HCT116 (cell line): ENCODE measurements around the gene MUS81. TPM values are rescaled to one million over a fixed set of nuclear protein-coding genes. Genes with fewer than 3 reads are reported as not detected.

Experiments
- ATAC-seq: fragments of 200-7000 bp; cut with Tn5 transposase; 2 replicates; pipeline ENCODE4 v1.9.1; 2020; ENCODE audit warnings: mild to moderate bottlenecking, moderate library complexity
- BruUV-seq: library from RNA; stranded (reverse); fragments of 400-500 nt; replicated peaks from 2 replicates; lab custom pipeline; 2021; lab: Mats Ljungman, UMichigan
- CTCF ChIA-PET: fragments of 300-600 bp; sonication (Branson Sonifier 250); formaldehyde crosslinking; loops from one replicate; lab custom pipeline; 2021; ENCODE audit warnings: antibody characterized with exemption; lab: Charles Lee
- POLR2A ChIA-PET: fragments of 300-600, 350-600 bp; sonication (Branson Sonifier 250); formaldehyde crosslinking; loops from one replicate; lab custom pipeline; 2021; ENCODE audit warnings: antibody characterized with exemption; lab: Charles Lee
- RAD21 ChIA-PET, 2 experiments: fragments of 300-600 bp; sonication (Branson Sonifier 250); formaldehyde crosslinking; loops; one replicate each; lab custom pipeline; 2023; ENCODE audit warnings: low total read pairs in 2 of 2; ENCODE audit not compliant: uncharacterized antibody in 2 of 2, unreplicated experiment in 2 of 2, low non-redundant PET in 1 of 2; lab: Charles Lee
- DNase-seq: peaks from one replicate; pipeline ENCODE4 v3.0.0-alpha.2; 2010; ENCODE audit warnings: low read depth, low spot score
- H2AFZ ChIP-seq: fragments of 200-600 bp; shearing (Covaris generic), sonication (generic); 2 replicates; pipeline ENCODE4 v1.6.1; 2017; ENCODE audit warnings: low read depth, mixed run types, mixed read lengths, antibody characterized with exemption, low read length; ENCODE audit not compliant: poor library complexity, severe bottlenecking
- H3K27ac ChIP-seq: 2 replicates; pipeline ENCODE4 v1.5.1; 2012; ENCODE audit warnings: low read depth, low read length
- H3K27me3 ChIP-seq: fragments of 200-600 bp; sonication (generic); 2 replicates; pipeline ENCODE4 v1.6.1; 2016; ENCODE audit warnings: mixed run types, low read length, mixed read lengths; ENCODE audit not compliant: insufficient read depth
- H3K36me3 ChIP-seq, 2 experiments: fragments of 200-500 bp in 1 of 2; fragments of 200-600 bp in 1 of 2; sonication (Bioruptor generic) in 1 of 2; sonication (generic) in 1 of 2; 2 replicates each; pipeline versions ENCODE4 v1.5.1 to v1.6.1; 2014 to 2016; ENCODE audit warnings: low read length in 2 of 2, inconsistent platforms in 1 of 2, mixed read lengths in 1 of 2, mixed run types in 1 of 2; ENCODE audit not compliant: insufficient read depth in 2 of 2, control insufficient read depth in 1 of 2
- H3K4me1 ChIP-seq, 2 experiments: fragments of 200-600 bp in 1 of 2; sonication (generic) in 1 of 2; 2 replicates each; pipeline versions ENCODE4 v1.5.1 to v1.6.1; 2012 to 2017; ENCODE audit warnings: low read length in 2 of 2, inconsistent platforms in 1 of 2, mild to moderate bottlenecking in 1 of 2, mixed read lengths in 1 of 2, mixed run types in 1 of 2, moderate library complexity in 1 of 2; ENCODE audit not compliant: insufficient read depth in 2 of 2, control insufficient read depth in 1 of 2
- H3K4me2 ChIP-seq: fragments of 200-600 bp; sonication (generic); 2 replicates; pipeline ENCODE4 v1.6.1; 2017; ENCODE audit warnings: mixed run types, low read length, mixed read lengths
- H3K4me3 ChIP-seq, 2 experiments: fragments of 200-600 bp in 1 of 2; sonication (generic) in 1 of 2; replicated peaks in 1 of 2; 2 replicates each; pipeline ENCODE4 v1.5.1; 2011 to 2016; ENCODE audit warnings: low read length in 2 of 2, control low read depth in 1 of 2, low read depth in 1 of 2, mild to moderate bottlenecking in 1 of 2, mixed read lengths in 1 of 2, mixed run types in 1 of 2
- H3K79me2 ChIP-seq: fragments of 200-600 bp; sonication (generic); 2 replicates; pipeline ENCODE4 v1.6.1; 2017; ENCODE audit warnings: mild to moderate bottlenecking, mixed run types, low read length, moderate library complexity, mixed read lengths; ENCODE audit not compliant: insufficient read depth
- H3K9ac ChIP-seq: fragments of 200-600 bp; sonication (generic); 2 replicates; pipeline ENCODE4 v1.6.1; 2016; ENCODE audit warnings: low read length, mixed read lengths
- H3K9me2 ChIP-seq: fragments of 200-600 bp; sonication (generic), shearing (Covaris generic); 2 replicates; pipeline ENCODE4 v1.6.1; 2017; ENCODE audit warnings: mixed run types, mild to moderate bottlenecking, moderate library complexity; ENCODE audit not compliant: insufficient read depth
- H3K9me3 ChIP-seq, 2 experiments: fragments of 200-500 bp in 1 of 2; fragments of 200-600 bp in 1 of 2; sonication (Bioruptor generic) in 1 of 2; sonication (generic) in 1 of 2; 2 replicates each; pipeline ENCODE4 v1.6.1; 2014 to 2017; ENCODE audit warnings: low read length in 2 of 2, mixed read lengths in 2 of 2, inconsistent platforms in 1 of 2, low read depth in 1 of 2, mild to moderate bottlenecking in 1 of 2, mixed run types in 1 of 2, moderate library complexity in 1 of 2; ENCODE audit not compliant: control insufficient read depth in 1 of 2, insufficient read depth in 1 of 2
- H4K20me1 ChIP-seq: fragments of 200-600 bp; sonication (generic), shearing (Covaris generic); 2 replicates; pipeline ENCODE4 v1.6.1; 2017; ENCODE audit warnings: mixed run types, mild to moderate bottlenecking, moderate library complexity; ENCODE audit not compliant: insufficient read depth
- CBX3 ChIP-seq: IDR thresholded peaks from 2 replicates; pipeline ENCODE4 v1.6.1; 2012; ENCODE audit warnings: low read depth
- CEBPB ChIP-seq: IDR thresholded peaks from 2 replicates; pipeline ENCODE4 v1.6.1; 2012; ENCODE audit warnings: low read depth
- CTCF ChIP-seq, 3 experiments: fragments of 200-600 bp in 1 of 3; sonication (generic) in 1 of 3; IDR thresholded peaks in 2 of 3; conservative IDR thresholded peaks in 1 of 3; 2 replicates each; pipeline ENCODE4 v1.5.1; 2012 to 2017; ENCODE audit warnings: low read depth in 2 of 3, low read length in 2 of 3, antibody characterized with exemption in 1 of 3, borderline replicate concordance in 1 of 3, control low read depth in 1 of 3, mild to moderate bottlenecking in 1 of 3, mixed read lengths in 1 of 3, mixed run types in 1 of 3, moderate library complexity in 1 of 3; ENCODE audit not compliant: insufficient read depth in 1 of 3
- EGR1 ChIP-seq: IDR thresholded peaks from 2 replicates; pipeline ENCODE4 v1.6.1; 2012; ENCODE audit warnings: low read depth
- ELF1 ChIP-seq: IDR thresholded peaks from 2 replicates; pipeline ENCODE4 v1.6.1; 2012; ENCODE audit warnings: low read depth, borderline replicate concordance
- EZH2 ChIP-seq: fragments of 200-600 bp; sonication (generic); IDR thresholded peaks from 2 replicates; pipeline ENCODE4 v1.6.1; 2017; ENCODE audit warnings: antibody characterized with exemption, mixed run types
- FOSL1 ChIP-seq: IDR thresholded peaks from 2 replicates; pipeline ENCODE4 v1.6.1; 2012; ENCODE audit warnings: low read depth
- POLR2AphosphoS5 ChIP-seq: IDR thresholded peaks from 2 replicates; pipeline ENCODE4 v1.6.1; 2011; ENCODE audit warnings: mild to moderate bottlenecking, low read depth, low read length, moderate library complexity
- RAD21 ChIP-seq: IDR thresholded peaks from 2 replicates; pipeline ENCODE4 v1.6.1; 2012; ENCODE audit warnings: low read depth, mild to moderate bottlenecking
- SIN3A ChIP-seq: IDR thresholded peaks from 2 replicates; pipeline ENCODE4 v1.6.1; 2012; ENCODE audit warnings: low read depth
- SP1 ChIP-seq: IDR thresholded peaks from 2 replicates; pipeline ENCODE4 v1.6.1; 2012; ENCODE audit warnings: low read depth
- SRF ChIP-seq: IDR thresholded peaks from 2 replicates; pipeline ENCODE4 v1.6.1; 2012; ENCODE audit warnings: low read depth
- ZFX ChIP-seq: fragments of 450-650 bp; IDR thresholded peaks from 2 replicates; pipeline ENCODE4 v1.6.1; 2017
- intact Hi-C: fragments of 100-400 bp; cut with micrococcal nuclease; formaldehyde crosslinking; loops from 2 replicates; pipeline ENCODE4 v1.10.0; 2022
- total RNA-seq: library from RNA; stranded (reverse); gene quantifications from one replicate; pipeline ENCODE4 v1.2.1, GENCODE V29; 2021; ENCODE audit not compliant: unreplicated experiment

MUS81 gene
- total RNA-seq, 1 experiment from 2014 or later, result 47.2 TPM

GRCh38 chr11:65850217-65851082, 9.8 kb upstream of the MUS81 start:
- Histone ChIP-seq H3K27me3 (no peaks in the 10 kb centered on the region), H3K4me1 (peaks cover 0 to 1% of the 10 kb centered on the region in 2 experiments; a peak in 1 of 4 replicates), H3K36me3 (peaks cover 20 to 42% of the 10 kb centered on the region in 2 experiments), H3K4me3 (no peak overlapping the region), H4K20me1 (peaks cover 2% of the 10 kb centered on the region; the same call in 1 of the 2 replicates), H3K9me2 (no peaks in the 10 kb centered on the region), H3K79me2 (peaks cover 17% of the 10 kb centered on the region), H3K4me2 (no peak overlapping the region)
- intact Hi-C loops, result no loop called here
- POLR2A ChIA-PET, result interaction anchor here (1.1 to 4.2 kb wide), 3 partner anchors 8 to 21 kb away, joined by 4 to 16 read pairs (median 8); partner anchors contain the start of genes CFL1 and MUS81
- DNase-seq (no peak), ATAC-seq (no peak)
- CTCF ChIA-PET, result interaction anchor here (1.0 to 2.4 kb wide), 8 partner anchors 8 to 138 kb away, joined by 3 to 15 read pairs (median 4); partner anchors contain the start of genes FIBP, KAT5 and MUS81
- RAD21 ChIA-PET, result no interaction called here
- no peak for TF ChIP-seq FOSL1
- TF ChIP-seq EGR1, result no peak
- no peak for TF ChIP-seq ELF1
- TF ChIP-seq, all 23 proteins: peak for 0
- Histone ChIP-seq H3K9me3 (no peaks in the 10 kb centered on the region; a peak in 1 of 4 replicates), H3K27ac (no peak overlapping the region), H3K9ac (no peak overlapping the region), H2AFZ (no peak overlapping the region)
- no TSS peak for BruUV-seq

- CTCF ChIA-PET, result interaction anchor here (1.2 to 2.4 kb wide), 4 partner anchors 9 to 139 kb away, joined by 3 to 15 read pairs (median 6); partner anchors contain the start of genes KAT5 and MUS81
- DNase-seq, result no peak
- TF ChIP-seq SP1 (no peak), CBX3 (no peak), FOSL1 (no peak), CTCF (IDR thresholded peaks at IDR 0.05 in 2 of 3, conservative IDR thresholded peaks at IDR 0.05 in 1 of 3; ENCODE audit: borderline replicate concordance in 1 of 3, insufficient read depth in 1 of 3, low read depth in 2 of 3, low read length in 2 of 3) (peak in 2 of 3 experiments; percentile 83 to 87; a peak in 4 of 6 replicates), SIN3A (no peak), RAD21 (no peak), ZFX (no peak), POLR2AphosphoS5 (peak; percentile 14; the same call in 1 of the 2 replicates), EZH2 (no peak), EGR1 (no peak), CEBPB (no peak), SRF (no peak)
These were observed 9.1 kb upstream of the MUS81 start for GRCh38 chr11:65851083-65851579.

More at GRCh38 chr11:65851083-65851579, 9.1 kb upstream of the MUS81 start:
- peaks cover 8% of the 10 kb centered on the region; the same call in 1 of the 2 replicates for H4K20me1 ChIP-seq
- intact Hi-C loops, result no loop called here
- no peaks in the 10 kb centered on the region; a peak in 1 of 4 replicates for H3K9me3 ChIP-seq
- peaks cover 2 to 8% of the 10 kb centered on the region in 2 experiments; a peak in 3 of 4 replicates for H3K4me1 ChIP-seq
- H3K9me2 ChIP-seq, result no peaks in the 10 kb centered on the region
- BruUV-seq, result no TSS peak
- ATAC-seq, result peak; percentile 64
- POLR2A ChIA-PET, result interaction anchor here (1.7 kb wide), 1 partner anchor 8 kb away, joined by 8 read pairs; the partner anchor contains the start of gene MUS81
- RAD21 ChIA-PET, result no interaction called here
- H2AFZ ChIP-seq, result no peak overlapping the region
- H3K27me3 ChIP-seq, result no peaks in the 10 kb centered on the region
- no peak overlapping the region for H3K27ac ChIP-seq
- H3K79me2 ChIP-seq, result peaks cover 23% of the 10 kb centered on the region
- H3K9ac ChIP-seq, result no peak overlapping the region
- H3K4me3 ChIP-seq, result no peak overlapping the region
- no peak overlapping the region for H3K4me2 ChIP-seq
- peaks cover 26 to 48% of the 10 kb centered on the region in 2 experiments for H3K36me3 ChIP-seq
